Stimulated activated CD8-positive, alpha-beta memory T cell treated with anti-CD3 and anti-CD28 coated beads, Interleukin-12 subunit alpha, Interleukin-12 subunit beta, amount 100 ng/mL, for 1 hour (primary cell): Measurements from ENCODE around the gene NPAS1.

Source experiments
- DNase-seq: peaks from one replicate; pipeline ENCODE4 v3.0.0-alpha.2; 2020; ENCODE audit warnings: low read depth

Gene NPAS1

DNA sequence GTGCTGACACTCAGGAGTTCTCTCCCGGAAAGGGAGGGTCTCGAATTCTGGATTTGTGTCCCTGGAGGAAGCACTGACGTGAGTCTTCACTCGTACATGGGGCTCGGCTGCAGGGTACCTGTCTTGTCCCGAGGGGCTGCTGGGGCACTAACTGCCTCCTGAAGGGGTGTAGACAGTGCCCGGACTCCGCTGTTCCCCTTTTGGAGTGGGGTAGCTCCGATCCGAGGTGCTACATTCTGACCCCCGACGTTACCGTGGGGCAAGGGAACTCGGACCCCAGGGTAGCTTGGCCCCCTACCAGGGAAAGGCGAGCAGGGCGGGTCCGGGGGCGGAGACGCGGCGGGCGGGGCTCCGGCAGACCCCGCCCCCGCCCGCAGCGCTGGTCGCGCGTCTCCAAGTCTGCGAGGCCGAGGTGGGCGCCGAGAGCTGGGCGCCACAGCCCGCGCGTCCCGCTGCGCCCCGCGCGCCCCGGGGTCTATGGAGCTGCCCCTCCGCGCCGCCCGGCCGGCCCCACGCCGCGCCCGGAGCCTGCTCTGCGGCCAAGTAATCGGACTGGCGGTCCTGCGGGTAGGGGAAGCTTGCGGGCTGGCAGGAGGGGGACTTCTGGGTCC, at the start of gene NPAS1:
NPAS1 (plus strand) TSS at position 407 of the 611 bp plus-strand sequence. CDS start 1,211 bp downstream, outside the sequence.
- no peak for DNase-seq

- DNase-seq = no peak
Observed at GRCh38 chr19:46970815-46971214, 48.8 kb upstream of the NPAS1 start.

DNA sequence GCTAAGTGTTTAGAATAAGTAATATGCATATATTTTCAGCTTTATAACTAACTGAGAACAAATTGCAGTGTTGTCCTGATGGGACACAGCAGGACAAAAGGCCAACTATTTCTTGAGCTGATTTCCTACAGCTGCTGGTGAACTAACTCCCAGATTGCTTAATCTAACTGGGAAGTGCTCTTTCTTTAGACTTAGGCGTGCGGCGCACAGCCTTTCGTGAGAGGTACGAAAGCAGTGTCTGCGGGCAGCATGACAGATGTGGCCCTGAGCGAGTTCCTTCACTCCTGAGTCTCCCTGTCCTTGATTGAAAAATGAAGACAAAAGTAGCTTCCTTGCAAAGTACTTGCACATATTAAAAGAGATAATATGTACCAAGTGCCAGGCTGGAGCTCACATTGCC, 47.3 kb upstream of the NPAS1 start:
- no peak for DNase-seq

- no peak for DNase-seq
Observed at GRCh38 chr19:46974181-46974580, 45.5 kb upstream of the NPAS1 start.

GRCh38 chr19:46975011-46975924, 44.4 kb upstream of the NPAS1 start:
- no peak for DNase-seq

DNA sequence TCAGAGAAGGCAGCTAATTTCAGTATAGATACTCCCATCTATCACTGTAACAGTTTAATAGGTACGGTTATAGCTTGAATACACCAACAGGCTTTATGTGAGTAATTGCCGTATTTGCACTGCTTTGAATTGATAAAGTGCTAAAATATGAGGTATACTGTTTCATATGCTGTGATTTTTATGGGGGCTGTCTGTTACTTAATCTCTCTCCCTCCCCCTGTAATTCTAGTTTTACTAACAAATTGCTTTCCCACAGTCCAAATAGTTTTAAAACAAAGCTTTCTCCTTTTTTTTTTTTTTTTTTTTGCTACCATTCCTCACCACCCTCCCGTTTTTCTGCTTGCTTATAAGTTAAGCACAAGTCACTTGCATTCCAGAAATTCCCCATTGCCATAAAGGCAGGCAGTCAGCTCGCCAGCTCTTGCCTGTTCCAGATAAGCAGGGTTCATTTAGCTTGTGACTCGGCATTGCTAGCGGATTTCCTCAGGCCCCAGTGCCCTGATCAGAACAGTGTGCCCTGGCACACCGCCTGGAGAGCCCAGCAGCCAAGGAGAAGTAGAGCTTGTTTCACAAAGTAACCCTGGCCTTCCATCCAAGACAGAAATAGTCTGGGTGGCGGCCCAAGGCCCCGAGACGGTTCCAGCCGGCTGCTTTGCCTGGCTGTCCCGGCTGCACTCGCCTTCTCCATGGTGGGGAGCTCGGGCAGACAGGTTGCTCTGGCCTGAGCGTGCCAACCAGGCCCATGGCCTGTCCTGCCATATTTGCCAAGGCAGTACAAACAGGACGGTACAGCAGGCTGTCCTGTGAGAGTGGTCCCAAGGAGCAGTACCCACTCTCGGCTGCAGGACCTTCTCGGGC, 43.5 kb upstream of the NPAS1 start:
- DNase-seq = no peak

GRCh38 chr19:46976845-46977320, 42.8 kb upstream of the NPAS1 start:
- no peak for DNase-seq

- DNase-seq = no peak
Observed at GRCh38 chr19:46977548-46977947, 42.1 kb upstream of the NPAS1 start.

- no peak for DNase-seq
Observed at GRCh38 chr19:46978171-46978869, 41.3 kb upstream of the NPAS1 start.

DNA sequence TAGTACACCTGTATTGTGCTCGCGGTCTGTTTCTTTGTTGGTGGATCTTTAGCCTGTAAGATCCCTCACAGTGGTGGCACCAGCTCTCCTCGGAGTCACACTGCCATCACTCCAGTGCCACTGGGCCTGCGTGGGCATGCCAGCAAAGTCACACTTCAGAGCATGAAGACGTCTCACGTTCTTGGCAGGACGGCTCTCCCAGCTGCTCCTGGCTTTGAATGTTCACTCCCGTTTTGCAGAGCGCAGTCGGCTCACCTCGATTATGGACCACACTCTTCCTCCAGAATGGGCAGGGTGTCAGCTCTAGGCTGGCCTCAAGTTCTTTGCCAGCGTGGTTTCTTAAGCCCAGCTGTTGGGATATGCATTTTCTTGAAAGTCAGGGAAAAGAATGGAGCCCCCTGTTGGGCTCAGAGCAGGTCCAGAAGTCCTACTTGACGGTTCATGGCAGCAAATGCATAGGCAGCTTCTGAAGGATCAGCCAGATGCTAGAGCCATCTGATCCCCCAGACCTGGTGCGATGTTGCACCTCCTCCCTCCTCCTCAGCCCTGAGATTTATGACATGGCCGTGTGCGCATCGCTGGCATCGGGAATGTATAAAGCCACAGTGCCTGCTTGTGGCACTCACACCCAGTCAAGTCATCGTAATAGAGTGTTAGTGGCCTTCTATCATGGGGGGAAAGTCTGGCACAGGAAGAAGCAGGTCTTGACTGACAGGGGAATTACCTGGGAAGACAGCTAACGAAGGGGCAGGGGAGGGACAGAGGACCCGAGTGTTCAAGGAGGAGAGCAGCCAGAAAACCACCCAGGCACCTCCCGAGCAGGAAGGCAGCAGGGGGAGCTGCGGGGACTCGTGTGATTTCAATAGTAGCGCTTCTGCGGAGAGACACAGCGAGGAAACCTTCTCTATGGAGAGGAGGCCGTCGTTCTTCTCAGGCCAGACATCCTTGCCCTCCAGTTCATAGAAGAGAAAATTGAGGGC, 40.2 kb upstream of the NPAS1 start:
- no peak for DNase-seq

GRCh38 chr19:46980761-46981160, 38.9 kb upstream of the NPAS1 start:
- DNase-seq = no peak

DNA sequence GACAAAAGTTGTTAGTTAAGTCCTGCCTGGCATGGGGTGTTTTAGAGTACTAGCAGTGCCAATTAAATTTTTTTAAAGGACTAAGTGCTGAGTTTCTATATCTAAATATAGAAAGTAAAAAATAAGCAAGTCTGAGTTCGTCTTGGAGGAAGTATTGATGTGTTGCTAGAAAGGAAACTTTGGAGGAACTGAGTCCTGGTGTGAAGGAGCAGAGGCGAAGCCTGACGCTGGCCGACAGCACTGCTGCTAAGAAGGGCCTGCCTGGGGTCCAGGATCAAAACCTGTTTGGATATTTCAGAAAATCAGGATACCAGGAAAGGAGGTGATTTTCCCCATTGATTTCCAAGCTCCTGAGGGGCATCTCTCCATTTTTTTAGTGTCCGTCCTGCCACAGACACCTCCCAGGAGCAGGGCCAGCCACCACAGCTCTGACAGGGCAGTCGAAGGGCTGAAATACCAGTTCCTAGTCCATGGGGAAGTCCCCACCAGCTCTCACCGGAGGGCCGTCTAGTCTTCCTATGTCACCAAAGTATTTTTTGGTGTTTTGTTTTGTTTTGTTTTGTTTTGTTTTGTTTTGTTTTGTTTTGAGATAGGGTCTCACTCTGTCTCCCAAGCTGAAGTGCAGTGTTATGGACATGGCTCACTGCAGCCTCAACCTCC, 38.2 kb upstream of the NPAS1 start:
- DNase-seq = no peak

GRCh38 chr19:46983097-46983496, 36.5 kb upstream of the NPAS1 start:
- DNase-seq = no peak

DNA sequence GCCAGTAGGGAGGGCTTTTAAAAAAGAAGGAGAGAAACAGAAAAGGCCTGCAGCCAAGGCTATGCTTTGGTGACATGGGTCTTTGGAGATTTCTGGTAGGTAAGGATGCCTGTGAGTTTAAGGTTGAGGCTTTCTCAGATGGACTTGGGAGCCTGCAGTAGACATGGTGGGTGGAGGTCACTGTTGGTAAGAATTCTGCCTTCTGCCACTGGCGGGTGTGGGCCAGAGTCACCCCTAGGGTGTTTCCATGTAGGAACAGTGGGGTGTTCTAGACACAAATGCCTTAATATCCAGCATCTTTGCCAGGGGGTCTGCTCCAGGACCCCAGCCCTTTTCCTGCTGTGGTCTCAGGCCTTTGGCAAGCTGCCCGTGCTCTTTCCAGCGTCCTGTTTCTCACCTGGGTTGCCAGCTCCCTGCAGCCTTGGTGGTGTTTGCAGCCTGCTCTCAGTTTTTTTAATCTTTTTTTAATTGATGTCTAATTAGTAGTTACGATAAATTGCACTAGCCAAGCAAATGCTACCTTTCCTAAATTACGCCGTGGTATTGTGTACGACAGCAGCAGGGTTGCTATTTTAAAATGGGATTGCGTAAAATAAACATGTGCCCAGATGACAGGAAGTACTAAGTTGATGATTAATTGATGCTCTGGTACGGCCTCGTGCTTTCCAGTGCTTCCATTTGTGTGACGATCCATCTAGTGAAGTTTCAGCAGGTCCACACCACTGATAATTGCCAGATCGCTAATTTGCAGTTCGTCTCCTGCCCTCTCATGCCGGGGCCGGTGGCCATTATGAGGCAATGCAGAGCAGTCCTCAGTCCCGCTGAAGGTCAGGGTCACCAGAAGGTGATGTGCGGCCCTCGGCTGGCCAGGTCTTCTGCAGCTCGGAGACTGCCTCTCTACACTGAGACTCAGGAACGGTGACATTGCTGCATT, 35.3 kb upstream of the NPAS1 start:
- DNase-seq = no peak

GRCh38 chr19:46985542-46986415, 33.9 kb upstream of the NPAS1 start:
- DNase-seq = no peak

GRCh38 chr19:46988614-46989230, 30.9 kb upstream of the NPAS1 start:
- DNase-seq = no peak

- DNase-seq = peak; percentile 42
Observed at GRCh38 chr19:46990991-46991676, 28.5 kb upstream of the NPAS1 start.
